Lung (tissue), 12 donors: ENCODE measurements around the gene SLX1A. TPM values are rescaled to one million over a fixed set of nuclear protein-coding genes. Genes with fewer than 3 reads are reported as not detected.
A peak's percentile ranks its signal among the peaks of the same experiment; 100 is the strongest.
"Not testable (repeated sequence)": the region's sequence is repeated elsewhere in the genome, so short reads cannot be mapped to it uniquely, and the experiment has no call there.

ENCODE experiments used
- ATAC-seq: fragments of 200-7000 bp; cut with Tn5 transposase; one replicate; pipeline ENCODE4 v1.9.1; 2020; ENCODE audit warnings: moderate number of reproducible peaks; ENCODE audit not compliant: insufficient read depth, low FRiP score
- DNase-seq, 3 donors: peaks; one replicate each; pipeline ENCODE4 v3.0.0-alpha.2; 2013 to 2017
- H3K27ac ChIP-seq, 2 donors: one replicate each; pipeline ENCODE4 v1.5.1; 2013; ENCODE audit warnings: mild to moderate bottlenecking in 2 of 2, moderate library complexity in 2 of 2, control low read depth in 1 of 2, inconsistent platforms in 1 of 2, low read depth in 1 of 2, low read length in 1 of 2
- H3K27me3 ChIP-seq, 3 donors: one replicate each; pipeline ENCODE4 v1.5.1; 2013; ENCODE audit warnings: low read length in 2 of 3; ENCODE audit not compliant: control insufficient read depth in 3 of 3, insufficient read depth in 3 of 3
- H3K36me3 ChIP-seq, 4 donors: one replicate each; pipeline ENCODE4 v1.5.1; 2013; ENCODE audit warnings: low read length in 4 of 4, mild to moderate bottlenecking in 1 of 4, moderate library complexity in 1 of 4; ENCODE audit not compliant: control insufficient read depth in 4 of 4, insufficient read depth in 4 of 4
- H3K4me1 ChIP-seq, 5 donors: one replicate each; pipeline ENCODE4 v1.5.1; 2013; ENCODE audit warnings: low read length in 5 of 5, mild to moderate bottlenecking in 2 of 5, moderate library complexity in 1 of 5; ENCODE audit not compliant: control insufficient read depth in 5 of 5, insufficient read depth in 5 of 5
- H3K4me3 ChIP-seq: one replicate; pipeline ENCODE4 v1.5.1; 2013; ENCODE audit warnings: mild to moderate bottlenecking, control low read depth, moderate library complexity
- H3K9ac ChIP-seq, 2 donors: one replicate each; pipeline ENCODE4 v1.5.1; 2013; ENCODE audit warnings: low read length in 2 of 2, control low read depth in 1 of 2; ENCODE audit not compliant: insufficient read depth in 1 of 2
- H3K9me3 ChIP-seq, 4 donors: one replicate each; pipeline ENCODE4 v1.5.1; 2013; ENCODE audit warnings: low read length in 3 of 4, mild to moderate bottlenecking in 1 of 4, moderate library complexity in 1 of 4; ENCODE audit not compliant: control insufficient read depth in 4 of 4, insufficient read depth in 3 of 4
- CTCF ChIP-seq: IDR thresholded peaks from 2 replicates; pipeline ENCODE4 v1.5.1; 2012; ENCODE audit warnings: mild to moderate bottlenecking; ENCODE audit errors: control extremely low read depth, extremely low read depth
- WGBS, 2 donors: extraction: QIAGEN DNeasy Blood & Tissue Kit; methylation state at CpG; one replicate each; pipeline ENCODE4 v1.1.7; 2013; 5-methylcytosine and 5-hydroxymethylcytosine counted together
- polyA plus RNA-seq, 2 donors: library from polyadenylated mRNA; stranded (reverse); fragments of 200-250 nt; gene quantifications; one replicate each; pipeline ENCODE4 v1.2.1, GENCODE V29; 2013
- total RNA-seq, 2 donors: library from RNA; depleted of rRNA in 1 of 2; stranded (reverse); fragments of >200 nt in 1 of 2; gene quantifications; one replicate each; pipeline ENCODE4 v1.2.1, GENCODE V29; 2014 to 2021
- donor health status: control.
- donor health status: control.
- donor health status: Bipolar disorder and iron deficiency.
- donor health status: healthy.
- donor health status: DM: yes; HTN: yes; CAD: no.

The SLX1A gene
- total and polyA plus RNA-seq, 4 donors: 24.0 to 96.0 (median 75.1) TPM

GRCh38 chr16:30187556-30187865 is 6.2 kb upstream of the SLX1A start:
- no peak for DNase-seq
- TF ChIP-seq CTCF: no peak
- Histone ChIP-seq H3K4me1 (peaks cover 0 to 13% (median 6%) of the 10 kb centered on the region in 5 donors), H3K9me3 (no peaks in the 10 kb centered on the region), H3K4me3 (no peak overlapping the region), H3K36me3 (peaks cover 0 to 4% (median 0%) of the 10 kb centered on the region in 4 donors), H3K9ac (no peak overlapping the region), H3K27ac (no peak overlapping the region), H3K27me3 (no peaks in the 10 kb centered on the region)
- WGBS, 2 donors: 78 to 79% methylated on average over 9 of the region's 9 CpGs
- ATAC-seq: no peak

- no peak for TF ChIP-seq CTCF
- Histone ChIP-seq H3K4me3 (no peak overlapping the region), H3K27me3 (no peaks in the 10 kb centered on the region), H3K9me3 (no peaks in the 10 kb centered on the region), H3K27ac (no peak overlapping the region), H3K4me1 (peaks cover 0 to 10% (median 5%) of the 10 kb centered on the region in 5 donors), H3K9ac (no peak overlapping the region), H3K36me3 (peaks cover 0 to 4% (median 0%) of the 10 kb centered on the region in 4 donors)
- WGBS, 2 donors: 92 to 95% methylated on average over 22 to 23 of the region's 23 CpGs
- no peak for DNase-seq
- no peak for ATAC-seq
These were observed 5.6 kb upstream of the SLX1A start for GRCh38 chr16:30187971-30188561.

GRCh38 chr16:30191158-30191557 is 2.5 kb upstream of the SLX1A start:
- not testable (repeated sequence) for ATAC-seq
- WGBS, 2 donors: 94 to 97% methylated on average over 3 to 4 of the region's 12 CpGs

DNA sequence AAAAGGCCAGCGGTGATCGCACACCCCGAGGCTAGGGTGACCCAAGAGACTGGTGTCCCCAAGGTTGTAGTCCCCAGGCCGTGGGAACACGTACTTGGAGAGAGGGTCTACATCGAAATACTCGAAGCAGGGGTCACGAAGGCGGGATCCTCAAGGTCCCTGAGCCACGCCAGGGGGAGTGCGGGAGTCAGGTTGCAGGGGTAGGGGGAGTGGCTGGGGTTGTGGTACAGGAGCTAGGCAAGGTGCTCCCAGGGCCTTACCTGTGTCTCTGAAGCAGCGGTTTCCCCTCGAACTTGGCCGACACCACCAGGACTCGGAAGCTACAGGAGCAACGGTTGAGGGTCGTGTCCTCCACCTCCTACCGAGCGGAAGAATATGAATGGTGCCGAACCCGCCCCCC is 577 bp upstream of the SLX1A start:
- not testable (repeated sequence) for H3K36me3 ChIP-seq, H3K4me1 ChIP-seq, H3K9me3 ChIP-seq, H3K4me3 ChIP-seq, H3K27me3 ChIP-seq, DNase-seq, H3K9ac ChIP-seq, H3K27ac ChIP-seq
- peak; percentile 9 for ATAC-seq
- no CpG with 5 or more reads among the region's 21 CpGs for WGBS, 2 donors

More at GRCh38 chr16:30191158-30191557, 2.5 kb upstream of the SLX1A start:
- H3K36me3 ChIP-seq, H3K4me1 ChIP-seq, H3K9me3 ChIP-seq, H3K27me3 ChIP-seq, H3K27ac ChIP-seq, DNase-seq, H3K9ac ChIP-seq, H3K4me3 ChIP-seq: not testable (repeated sequence)

DNA sequence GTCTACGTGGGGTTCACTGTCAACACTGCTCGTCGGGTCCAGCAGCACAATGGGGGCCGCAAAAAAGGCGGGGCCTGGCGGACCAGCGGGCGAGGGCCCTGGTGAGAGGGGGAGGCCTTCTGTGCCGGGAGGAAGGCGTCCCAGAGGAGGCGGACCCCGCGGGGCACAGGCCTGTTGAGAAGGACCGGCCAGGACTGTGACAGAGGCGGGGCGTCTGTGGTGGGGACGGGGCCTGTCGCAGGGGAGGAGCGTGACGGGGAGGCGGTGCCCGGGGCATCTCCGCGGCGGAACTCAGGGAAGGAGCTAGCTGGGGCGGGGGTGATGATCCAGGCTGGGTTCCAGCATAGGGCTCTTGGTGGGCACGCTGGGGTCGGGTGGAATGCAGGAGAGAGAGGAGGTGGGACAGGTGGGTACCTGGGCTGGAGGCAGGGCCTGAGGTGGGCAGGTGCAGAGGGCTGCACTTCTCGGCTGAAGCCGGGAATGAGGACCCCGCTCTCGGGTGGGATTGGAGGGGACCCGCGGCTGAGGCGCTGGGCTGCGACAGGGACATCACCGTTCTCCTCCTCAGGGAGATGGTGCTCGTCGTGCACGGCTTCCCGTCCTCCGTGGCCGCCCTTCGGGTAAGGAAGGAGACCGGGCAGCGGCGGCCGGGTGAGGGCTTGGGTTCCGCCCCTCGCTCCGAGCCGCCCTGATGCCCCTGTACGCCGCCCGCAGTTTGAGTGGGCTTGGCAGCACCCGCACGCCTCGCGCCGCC is 674 bp downstream of the SLX1A start:
- not testable (repeated sequence) for H3K4me1 ChIP-seq, H3K4me3 ChIP-seq, DNase-seq, H3K9ac ChIP-seq, H3K36me3 ChIP-seq, H3K27me3 ChIP-seq, H3K9me3 ChIP-seq
- H3K27ac ChIP-seq: peak overlapping the region in 1 of 2 donors; percentile 29
- 3 to 4% methylated on average over 16 to 18 of the region's 60 CpGs for WGBS, 2 donors
- peak; percentile 84 for ATAC-seq

GRCh38 chr16:30197001-30197400 is 3.3 kb downstream of the SLX1A start:
- H3K27ac ChIP-seq, H3K4me3 ChIP-seq, H3K4me1 ChIP-seq, ATAC-seq, H3K9ac ChIP-seq, H3K36me3 ChIP-seq, DNase-seq, H3K27me3 ChIP-seq, H3K9me3 ChIP-seq: not testable (repeated sequence)
- WGBS, 2 donors: 85 to 92% methylated on average over 1 of the region's 2 CpGs

DNA sequence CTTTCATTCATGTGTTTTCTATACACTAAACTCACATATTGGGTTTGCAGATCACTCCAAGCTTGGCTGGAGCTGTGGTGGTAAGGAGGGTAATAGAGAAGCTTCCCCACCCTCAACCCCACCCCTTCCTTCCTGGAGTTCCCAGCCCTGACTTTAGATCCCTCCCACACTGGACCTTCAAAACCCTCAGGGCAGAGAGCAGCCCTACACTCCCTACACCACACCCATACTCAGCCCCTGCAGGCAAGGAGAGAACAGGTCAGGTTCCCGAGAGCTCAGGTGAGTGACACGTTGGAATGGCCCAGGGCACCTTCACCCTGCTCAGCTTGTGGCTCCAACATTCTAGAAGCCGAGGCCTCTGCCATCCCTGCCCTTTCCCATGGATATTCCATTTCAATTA is 5.4 kb downstream of the SLX1A start, which contains the start of gene SULT1A3:
SULT1A3 (plus strand) TSS at position 207 of the 400 bp plus-strand sequence. CDS start 1,474 bp downstream, outside the sequence.
- not testable (repeated sequence) for H3K9ac ChIP-seq, H3K9me3 ChIP-seq, DNase-seq, H3K4me3 ChIP-seq, H3K36me3 ChIP-seq, H3K27me3 ChIP-seq, H3K27ac ChIP-seq, H3K4me1 ChIP-seq
- peak; percentile 14 for ATAC-seq
- no CpG with 5 or more reads among the region's 3 CpGs for WGBS, 2 donors
